Uterus (tissue), 4 donors: Measurements from ENCODE around the gene LZTS3. TPM values are rescaled to one million over a fixed set of nuclear protein-coding genes. Genes with fewer than 3 reads are reported as not detected.

ENCODE experiments used
- DNase-seq, 2 donors: peaks; one replicate each; pipeline ENCODE4 v3.0.0-alpha.2; 2019 to 2020
- H3K27ac ChIP-seq, 2 donors: fragments of 200-600 bp; sonication (generic); 1 replicate in 1 of 2; 2 replicates in 1 of 2; pipeline ENCODE4 v1.5.1; 2016 to 2018
- H3K27me3 ChIP-seq, 2 donors: fragments of 200-600 bp; sonication (generic); one replicate each; pipeline ENCODE4 v1.5.1; 2018 to 2019; ENCODE audit warnings: control low read depth in 1 of 2
- H3K36me3 ChIP-seq, 2 donors: fragments of 200-600 bp; sonication (generic); one replicate each; pipeline ENCODE4 v1.5.1; 2019; ENCODE audit warnings: control low read depth in 1 of 2
- H3K4me1 ChIP-seq, 2 donors: fragments of 200-600 bp; sonication (generic); one replicate each; pipeline ENCODE4 v1.5.1; 2018 to 2019; ENCODE audit warnings: control low read depth in 1 of 2
- H3K4me3 ChIP-seq, 2 donors: fragments of 200-600 bp; sonication (generic); 1 replicate in 1 of 2; 2 replicates in 1 of 2; pipeline ENCODE4 v1.5.1; 2018 to 2019; ENCODE audit warnings: mild to moderate bottlenecking in 1 of 2
- H3K9me3 ChIP-seq, 2 donors: fragments of 200-600 bp; sonication (generic); one replicate each; pipeline ENCODE4 v1.5.1; 2019; ENCODE audit warnings: control low read depth in 1 of 2
- POLR2A ChIP-seq, 2 donors: fragments of 450-650 bp; IDR thresholded peaks; one replicate each; pipeline ENCODE4 v1.6.1; 2016; ENCODE audit warnings: antibody characterized with exemption in 2 of 2, mild to moderate bottlenecking in 1 of 2, moderate library complexity in 1 of 2
- intact Hi-C: fragments of 100-400 bp; cut with DNase I; formaldehyde crosslinking; loops from one replicate; pipeline ENCODE4 v1.15.1; 2023; ENCODE audit warnings: low total_unique reads
- total RNA-seq, 4 donors: library from RNA; depleted of rRNA in 3 of 4; stranded (reverse); fragments of >200 nt in 3 of 4; gene quantifications; one replicate each; pipeline versions ENCODE4 v1.1.0 to v1.2.4, GENCODE V29; 2014 to 2023
- TF ChIP-seq, protein P1 (sequence below), 4 experiments: fragments of 200-600 bp in 2 of 4; fragments of 450-650 bp in 2 of 4; sonication (generic) in 2 of 4; IDR thresholded peaks; one replicate each; pipeline ENCODE4 v1.5.1; 2016 to 2019; ENCODE audit warnings: antibody characterized with exemption in 4 of 4, mild to moderate bottlenecking in 2 of 4, moderate library complexity in 1 of 4
- donor health status: DM: yes; HTN: yes; CAD: no.

The LZTS3 gene
- total RNA-seq, 4 donors from 2014 or later = 3.6 to 13.1 (median 8.2) TPM

- intact Hi-C loops = no loop called here
- no peak for TF ChIP-seq POLR2A (IDR thresholded peaks at IDR 0.05)
- TF ChIP-seq, protein P1, sequence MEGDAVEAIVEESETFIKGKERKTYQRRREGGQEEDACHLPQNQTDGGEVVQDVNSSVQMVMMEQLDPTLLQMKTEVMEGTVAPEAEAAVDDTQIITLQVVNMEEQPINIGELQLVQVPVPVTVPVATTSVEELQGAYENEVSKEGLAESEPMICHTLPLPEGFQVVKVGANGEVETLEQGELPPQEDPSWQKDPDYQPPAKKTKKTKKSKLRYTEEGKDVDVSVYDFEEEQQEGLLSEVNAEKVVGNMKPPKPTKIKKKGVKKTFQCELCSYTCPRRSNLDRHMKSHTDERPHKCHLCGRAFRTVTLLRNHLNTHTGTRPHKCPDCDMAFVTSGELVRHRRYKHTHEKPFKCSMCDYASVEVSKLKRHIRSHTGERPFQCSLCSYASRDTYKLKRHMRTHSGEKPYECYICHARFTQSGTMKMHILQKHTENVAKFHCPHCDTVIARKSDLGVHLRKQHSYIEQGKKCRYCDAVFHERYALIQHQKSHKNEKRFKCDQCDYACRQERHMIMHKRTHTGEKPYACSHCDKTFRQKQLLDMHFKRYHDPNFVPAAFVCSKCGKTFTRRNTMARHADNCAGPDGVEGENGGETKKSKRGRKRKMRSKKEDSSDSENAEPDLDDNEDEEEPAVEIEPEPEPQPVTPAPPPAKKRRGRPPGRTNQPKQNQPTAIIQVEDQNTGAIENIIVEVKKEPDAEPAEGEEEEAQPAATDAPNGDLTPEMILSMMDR (IDR thresholded peaks at IDR 0.05) = no peak
- H3K4me1 ChIP-seq = no peaks in the 10 kb centered on the region
- no peak overlapping the region for H3K27ac ChIP-seq
- no peak for DNase-seq
- H3K36me3 ChIP-seq = no peaks in the 10 kb centered on the region
- H3K9me3 ChIP-seq = no peaks in the 10 kb centered on the region
- no peaks in the 10 kb centered on the region for H3K27me3 ChIP-seq
- no peak overlapping the region for H3K4me3 ChIP-seq
These were observed 39.2 kb downstream of the LZTS3 start for GRCh38 chr20:3134151-3134550.

- Histone ChIP-seq H3K27me3 (no peaks in the 10 kb centered on the region), H3K4me1 (no peaks in the 10 kb centered on the region), H3K27ac (no peak overlapping the region), H3K4me3 (no peak overlapping the region), H3K36me3 (no peaks in the 10 kb centered on the region), H3K9me3 (no peaks in the 10 kb centered on the region)
- TF ChIP-seq POLR2A (IDR thresholded peaks at IDR 0.05) = no peak
- TF ChIP-seq, protein P1 (IDR thresholded peaks at IDR 0.05) = no peak
- intact Hi-C loops = no loop called here
- no peak for DNase-seq
These were observed 40.2 kb downstream of the LZTS3 start for GRCh38 chr20:3133155-3133554.

DNA sequence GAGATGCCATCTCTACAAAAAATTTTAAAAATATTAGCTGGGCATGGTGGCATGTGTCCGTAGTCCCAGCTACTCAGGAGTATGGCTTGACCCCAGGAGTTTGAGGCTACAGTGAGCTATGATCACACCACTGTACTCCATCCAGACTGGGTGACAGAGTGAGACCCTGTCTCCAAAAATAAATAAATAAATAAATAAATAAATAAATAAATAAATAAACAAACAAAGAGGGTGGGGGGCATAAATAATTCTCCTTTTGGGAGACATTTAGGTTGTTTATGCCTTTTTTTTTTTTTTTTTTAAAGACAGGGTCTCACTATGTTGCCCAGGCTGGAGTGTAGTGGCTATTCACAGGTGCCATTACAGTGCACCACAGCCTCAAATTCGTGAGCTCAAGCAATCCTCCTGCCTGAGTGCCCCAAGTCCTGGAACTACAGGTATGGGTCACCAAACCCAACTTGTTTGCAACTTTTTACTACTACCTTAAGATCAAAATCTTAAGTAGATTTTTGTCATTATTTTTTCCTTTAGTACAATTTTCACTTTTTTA lies 43.2 kb downstream of the LZTS3 start:
- no peak for DNase-seq
- no peaks in the 10 kb centered on the region for H3K27me3 ChIP-seq
- H3K36me3 ChIP-seq = no peaks in the 10 kb centered on the region
- TF ChIP-seq, protein P1 (IDR thresholded peaks at IDR 0.05) = no peak
- no peak for TF ChIP-seq POLR2A (IDR thresholded peaks at IDR 0.05)
- intact Hi-C loops = no loop called here
- H3K4me3 ChIP-seq = no peak overlapping the region
- H3K9me3 ChIP-seq = no peaks in the 10 kb centered on the region
- no peaks in the 10 kb centered on the region for H3K4me1 ChIP-seq
- H3K27ac ChIP-seq = no peak overlapping the region

- H3K4me1 ChIP-seq = no peaks in the 10 kb centered on the region
- no peaks in the 10 kb centered on the region for H3K9me3 ChIP-seq
- TF ChIP-seq POLR2A (IDR thresholded peaks at IDR 0.05) = no peak
- TF ChIP-seq, protein P1 (IDR thresholded peaks at IDR 0.05) = no peak
- no peak for DNase-seq
- H3K27me3 ChIP-seq = no peaks in the 10 kb centered on the region
- intact Hi-C loops = no loop called here
- no peak overlapping the region for H3K4me3 ChIP-seq
- H3K27ac ChIP-seq = no peak overlapping the region
- H3K36me3 ChIP-seq = no peaks in the 10 kb centered on the region
These were observed 44.3 kb downstream of the LZTS3 start for GRCh38 chr20:3129094-3129493.

GRCh38 chr20:3128275-3128984 lies 44.9 kb downstream of the LZTS3 start:
- no peaks in the 10 kb centered on the region for H3K9me3 ChIP-seq
- no peak overlapping the region for H3K4me3 ChIP-seq
- intact Hi-C loops = no loop called here
- TF ChIP-seq, protein P1 (IDR thresholded peaks at IDR 0.05) = no peak
- no peak for TF ChIP-seq POLR2A (IDR thresholded peaks at IDR 0.05)
- H3K27ac ChIP-seq = no peak overlapping the region
- DNase-seq = no peak
- H3K4me1 ChIP-seq = no peaks in the 10 kb centered on the region
- H3K27me3 ChIP-seq = no peaks in the 10 kb centered on the region
- no peaks in the 10 kb centered on the region for H3K36me3 ChIP-seq
